B cell (primary cell): ENCODE data around the gene PHF20. TPM values are rescaled to one million over a fixed set of nuclear protein-coding genes. Genes with fewer than 3 reads are reported as not detected.

ENCODE experiments used
- ATAC-seq: fragments of 200-7000 bp; cut with Tn5 transposase; one replicate; pipeline ENCODE4 v1.10.0; 2021; ENCODE audit warnings: low read depth, mild to moderate bottlenecking, moderate number of reproducible peaks, moderate library complexity
- CTCF ChIA-PET: fragments of 350-600 bp; sonication (Branson Sonifier 250); formaldehyde crosslinking; loops from one replicate; lab custom pipeline; 2021; ENCODE audit warnings: antibody characterized with exemption, inconsistent platforms; lab: Charles Lee
- POLR2A ChIA-PET: fragments of 350-600 bp; sonication (Branson Sonifier 250); formaldehyde crosslinking; loops from one replicate; lab custom pipeline; 2021; ENCODE audit warnings: antibody characterized with exemption; lab: Charles Lee
- DNase-seq: peaks from one replicate; pipeline ENCODE4 v3.0.0; 2013
- H2AFZ ChIP-seq: 2 replicates; pipeline ENCODE4 v1.6.1; 2012; ENCODE audit warnings: mild to moderate bottlenecking, low read depth, low read length; ENCODE audit not compliant: insufficient read depth, poor library complexity, severe bottlenecking
- H3K27ac ChIP-seq, 2 donors: 1 replicate in 1 of 2; 2 replicates in 1 of 2; pipeline ENCODE4 v1.5.1; 2012 to 2013; ENCODE audit warnings: low read length in 2 of 2, mild to moderate bottlenecking in 2 of 2, moderate library complexity in 1 of 2
- H3K27me3 ChIP-seq, 4 experiments: fragments of 200-600 bp in 1 of 4; sonication (generic) in 1 of 4; replicated peaks in 1 of 4; 1 replicate in 2 of 4; 2 replicates in 2 of 4; pipeline versions ENCODE4 v1.6.1 to v1.7.0; 2013 to 2016; ENCODE audit warnings: low read length in 3 of 4, mild to moderate bottlenecking in 2 of 4, mixed read lengths in 1 of 4, moderate library complexity in 1 of 4; ENCODE audit not compliant: insufficient read depth in 4 of 4, control insufficient read depth in 3 of 4; ENCODE audit errors: control extremely low read depth in 1 of 4
- H3K36me3 ChIP-seq, 2 experiments: replicated peaks in 1 of 2; 1 replicate in 1 of 2; 2 replicates in 1 of 2; pipeline versions ENCODE4 v1.6.1 to v1.7.1; 2013; ENCODE audit warnings: low read length in 1 of 2; ENCODE audit not compliant: insufficient read depth in 2 of 2, control insufficient read depth in 1 of 2; ENCODE audit errors: control extremely low read depth in 1 of 2, extremely low read depth in 1 of 2
- H3K4me1 ChIP-seq, 2 donors: fragments of 200-600 bp in 1 of 2; sonication (generic) in 1 of 2; 1 replicate in 1 of 2; 2 replicates in 1 of 2; pipeline versions ENCODE4 v1.5.1 to v1.6.1; 2013 to 2017; ENCODE audit warnings: low read length in 2 of 2; ENCODE audit not compliant: control insufficient read depth in 2 of 2, insufficient read depth in 2 of 2
- H3K4me2 ChIP-seq: replicated peaks from 2 replicates; pipeline ENCODE3; 2012; ENCODE audit warnings: mild to moderate bottlenecking, low read depth, low read length; ENCODE audit not compliant: poor library complexity, severe bottlenecking
- H3K4me3 ChIP-seq, 5 experiments: fragments of 200-600 bp in 1 of 5; sonication (generic) in 1 of 5; 1 replicate in 3 of 5; 2 replicates in 2 of 5; pipeline versions ENCODE4 v1.5.1 to v1.7.0; 2011 to 2016; ENCODE audit warnings: low read length in 4 of 5, mild to moderate bottlenecking in 4 of 5, low read depth in 2 of 5, control low read depth in 1 of 5, moderate library complexity in 1 of 5; ENCODE audit not compliant: insufficient read depth in 1 of 5; ENCODE audit errors: control extremely low read depth in 1 of 5, extremely low read depth in 1 of 5
- H3K79me2 ChIP-seq: fragments of 200-600 bp; sonication (generic); one replicate; pipeline ENCODE4 v1.6.0; 2016; ENCODE audit warnings: low read length; ENCODE audit not compliant: control insufficient read depth, insufficient read depth
- H3K9ac ChIP-seq: fragments of 200-600 bp; sonication (generic); 2 replicates; pipeline ENCODE4 v1.6.1; 2017; ENCODE audit warnings: mild to moderate bottlenecking, low read length, moderate library complexity
- H3K9me3 ChIP-seq, 3 donors: one replicate each; pipeline versions ENCODE4 v1.6.1 to v1.7.1; 2013; ENCODE audit warnings: low read length in 2 of 3; ENCODE audit not compliant: control insufficient read depth in 2 of 3, insufficient read depth in 1 of 3; ENCODE audit errors: control extremely low read depth in 1 of 3
- H4K20me1 ChIP-seq: 2 replicates; pipeline ENCODE4 v1.6.0; 2012; ENCODE audit warnings: mild to moderate bottlenecking, low read length; ENCODE audit not compliant: insufficient read depth, control insufficient read depth, poor library complexity, severe bottlenecking
- H3K27ac Mint-ChIP-seq: one replicate; pipeline ENCODE4 v1.8.0; 2021; ENCODE audit warnings: mixed read lengths
- H3K27me3 Mint-ChIP-seq: one replicate; pipeline ENCODE4 v1.8.0; 2021; ENCODE audit warnings: mixed read lengths
- H3K4me1 Mint-ChIP-seq: one replicate; pipeline ENCODE4 v1.8.0; 2021; ENCODE audit warnings: mixed read lengths
- H3K4me3 Mint-ChIP-seq: one replicate; pipeline ENCODE4 v1.8.0; 2021; ENCODE audit warnings: mixed read lengths
- H3K9me3 Mint-ChIP-seq: one replicate; pipeline ENCODE4 v1.8.0; 2022; ENCODE audit warnings: mixed read lengths; ENCODE audit not compliant: insufficient read depth
- CTCF ChIP-seq: fragments of 200-600 bp; IDR thresholded peaks from one replicate; pipeline ENCODE4 v1.8.0; 2022; ENCODE audit warnings: antibody characterized with exemption, mild to moderate bottlenecking
- EZH2 ChIP-seq: IDR thresholded peaks from 2 replicates; pipeline ENCODE4 v1.6.1; 2012; ENCODE audit warnings: borderline replicate concordance, low read depth, mild to moderate bottlenecking, moderate library complexity, low read length; ENCODE audit not compliant: insufficient read depth, poor library complexity, severe bottlenecking
- WGBS: methylation state at CpG from one replicate; pipeline ENCODE4 v1.1.5; 2013; ENCODE audit warnings: missing lambda C conversion rate; ENCODE audit not compliant: insufficient coverage; 5-methylcytosine and 5-hydroxymethylcytosine counted together
- intact Hi-C: fragments of 100-400 bp; cut with micrococcal nuclease; formaldehyde crosslinking; loops from one replicate; pipeline ENCODE4 v1.10.0; 2022
- polyA plus RNA-seq: library from polyadenylated mRNA; depleted of rRNA; stranded (reverse); fragments of >200 nt; gene quantifications from 2 replicates; pipeline ENCODE4 v1.2.3, GENCODE V29; 2012
- total RNA-seq, 2 donors: library from RNA; stranded (reverse); fragments of 120-200 nt in 1 of 2; gene quantifications; 1 replicate in 1 of 2; 2 replicates in 1 of 2; pipeline versions ENCODE4 v1.2.3 to v1.2.4, GENCODE V29; 2013 to 2022

Gene PHF20
- total and polyA plus RNA-seq, 2 donors (not counting 1 experiment from before 2014, with no cell fraction given) = 53.6 to 92.3 TPM

- Histone ChIP-seq H3K27me3 (no peaks in the 10 kb centered on the region), H4K20me1 (no peaks in the 10 kb centered on the region), H3K4me3 (no peak overlapping the region), H3K79me2 (peaks cover 15% of the 10 kb centered on the region), H3K36me3 (peaks cover 6 to 26% of the 10 kb centered on the region in 2 experiments), H3K9ac (no peak overlapping the region), H3K4me1 (no peaks in the 10 kb centered on the region), H2AFZ (no peak overlapping the region), H3K9me3 (no peaks in the 10 kb centered on the region), H3K27ac (peak overlapping the region in 1 of 2 donors; percentile 16), H3K4me2 (no peak overlapping the region)
- H3K27ac Mint-ChIP-seq = peak overlapping the region; percentile 22
- H3K4me1 Mint-ChIP-seq = peaks cover 7% of the 10 kb centered on the region
- no peaks in the 10 kb centered on the region for H3K9me3 Mint-ChIP-seq
- H3K4me3 Mint-ChIP-seq = no peak overlapping the region
- WGBS = 77% methylated on average over 9 of the region's 10 CpGs
- ATAC-seq (peak; percentile 84), DNase-seq (peak; percentile 68)
- POLR2A ChIA-PET = interaction anchor here (0.6 kb wide), 1 partner anchor 49 kb away, joined by 4 read pairs; no protein-coding TSS in a partner anchor
- TF ChIP-seq EZH2 (no peak), CTCF (peak; percentile 72)
- intact Hi-C loops = loop anchor here (1.0 to 5.0 kb wide), 3 partner anchors 141 to 582 kb away; partner anchors contain the start of gene RBM39
- no peaks in the 10 kb centered on the region for H3K27me3 Mint-ChIP-seq
- CTCF ChIA-PET = interaction anchor here (0.6 to 6.5 kb wide), 25 partner anchors 8 to 1637 kb away, joined by 3 to 92 read pairs (median 5); partner anchors contain the start of genes CPNE1, PHF20, RBM12 and RBM39
Measured at GRCh38 chr20:35883778-35884540, 112.1 kb downstream of the PHF20 start.

GRCh38 chr20:35884541-35884865, 112.7 kb downstream of the PHF20 start:
- no peaks in the 10 kb centered on the region for H3K27me3 ChIP-seq
- Mint-ChIP-seq H3K27me3 (no peaks in the 10 kb centered on the region), H3K27ac (no peak overlapping the region), H3K4me1 (peaks cover 7% of the 10 kb centered on the region), H3K9me3 (no peaks in the 10 kb centered on the region), H3K4me3 (no peak overlapping the region)
- no peak overlapping the region for H3K27ac ChIP-seq
- no peak overlapping the region for H3K4me3 ChIP-seq
- peaks cover 15% of the 10 kb centered on the region for H3K79me2 ChIP-seq
- intact Hi-C loops = loop anchor here (1.0 to 5.0 kb wide), 3 partner anchors 142 to 582 kb away; partner anchors contain the start of gene RBM39
- ATAC-seq (no peak), DNase-seq (no peak)
- H3K9ac ChIP-seq = no peak overlapping the region
- ChIA-PET CTCF (interaction anchor here (0.6 to 6.5 kb wide), 24 partner anchors 9 to 423 kb away, joined by 3 to 92 read pairs (median 5); partner anchors contain the start of genes CPNE1, PHF20, RBM12 and RBM39), POLR2A (interaction anchor here (0.6 kb wide), 1 partner anchor 48 kb away, joined by 4 read pairs; no protein-coding TSS in a partner anchor)
- no peaks in the 10 kb centered on the region for H3K9me3 ChIP-seq
- no peak overlapping the region for H2AFZ ChIP-seq
- TF ChIP-seq EZH2 (no peak), CTCF (peak; percentile 26)
- H4K20me1 ChIP-seq = no peaks in the 10 kb centered on the region
- no peak overlapping the region for H3K4me2 ChIP-seq
- WGBS = no CpG with 5 or more reads among the region's 1 CpG
- H3K4me1 ChIP-seq = no peaks in the 10 kb centered on the region
- H3K36me3 ChIP-seq = peaks cover 6 to 26% of the 10 kb centered on the region in 2 experiments
